Measurements from ENCODE around the gene SYNPR.

The SYNPR gene

DNA sequence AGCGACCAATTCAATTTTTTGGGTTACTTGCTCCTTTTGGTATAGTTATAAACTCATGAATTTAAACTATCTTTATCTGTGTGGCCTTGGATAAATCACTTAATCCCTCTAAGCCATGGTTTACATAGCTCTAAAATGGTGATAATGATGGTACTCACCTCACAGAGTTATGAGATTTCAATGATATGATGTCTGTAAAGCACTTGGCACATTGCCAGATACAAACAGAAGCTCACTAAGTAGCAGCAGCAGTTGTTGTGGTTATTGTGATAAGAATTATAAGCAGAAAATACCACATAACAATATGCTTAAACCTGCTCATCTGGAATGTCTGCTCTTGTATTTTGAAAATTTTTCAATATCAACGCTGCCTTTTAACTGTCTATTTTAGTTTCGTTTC is 189.3 kb downstream of the SYNPR start:
- FAIRE-seq, result no peak
- no peak for DNase-seq (ENCODE audit: low spot score)

DNA sequence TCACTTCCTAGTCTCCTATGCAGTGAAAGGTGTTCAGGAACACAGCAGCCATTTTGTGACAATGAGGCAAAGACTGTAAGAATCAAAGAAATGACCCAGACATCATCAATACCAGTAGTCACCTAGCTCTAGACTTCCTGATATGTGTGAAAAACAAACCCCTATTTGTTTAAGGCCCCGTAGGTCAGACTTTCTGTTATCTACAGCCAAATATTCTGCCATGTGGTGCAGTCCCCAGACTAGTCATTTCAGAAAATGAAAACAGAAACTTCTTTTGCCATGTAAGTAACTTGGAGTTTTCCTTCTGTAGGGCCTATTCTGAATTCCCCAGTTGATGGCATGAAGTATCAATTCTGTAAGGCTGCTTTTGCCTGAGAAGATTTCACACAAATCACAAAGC is 192.6 kb downstream of the SYNPR start:
- DNase-seq (ENCODE audit: low spot score) (no peak), FAIRE-seq (no peak)

GRCh38 chr3:63471781-63472180 is 193.7 kb downstream of the SYNPR start:
- DNase-seq (ENCODE audit: low spot score) (no peak), FAIRE-seq (no peak)

DNA sequence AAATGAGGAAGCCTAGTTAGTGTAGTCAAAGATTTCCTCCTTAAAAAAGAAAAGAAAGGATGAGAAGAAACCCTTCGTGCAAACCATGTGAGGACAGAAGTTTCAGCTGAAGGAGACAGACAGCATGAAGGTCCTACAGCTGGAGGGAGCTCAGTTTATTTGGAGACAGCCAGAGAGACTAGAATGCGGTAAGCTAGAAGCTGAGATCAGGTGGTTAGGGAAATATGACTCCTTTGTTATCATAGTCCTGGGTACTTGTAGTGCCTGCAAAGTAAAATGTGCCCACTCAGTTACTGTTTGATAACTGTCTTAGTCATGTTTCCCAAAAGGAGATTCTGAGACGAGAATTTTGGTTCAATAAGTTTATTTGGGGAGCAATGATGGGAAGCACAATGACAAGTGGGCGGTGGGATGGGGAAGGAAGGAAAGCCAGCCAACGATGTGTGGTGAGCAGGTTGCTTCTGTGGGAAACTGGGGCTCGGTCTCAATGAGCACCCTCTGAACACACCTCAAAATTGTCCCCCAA is 195.6 kb downstream of the SYNPR start:
- DNase-seq (ENCODE audit: low spot score) (no peak), FAIRE-seq (no peak)

GRCh38 chr3:63474828-63475518 is 196.9 kb downstream of the SYNPR start:
- FAIRE-seq, result no peak

DNA sequence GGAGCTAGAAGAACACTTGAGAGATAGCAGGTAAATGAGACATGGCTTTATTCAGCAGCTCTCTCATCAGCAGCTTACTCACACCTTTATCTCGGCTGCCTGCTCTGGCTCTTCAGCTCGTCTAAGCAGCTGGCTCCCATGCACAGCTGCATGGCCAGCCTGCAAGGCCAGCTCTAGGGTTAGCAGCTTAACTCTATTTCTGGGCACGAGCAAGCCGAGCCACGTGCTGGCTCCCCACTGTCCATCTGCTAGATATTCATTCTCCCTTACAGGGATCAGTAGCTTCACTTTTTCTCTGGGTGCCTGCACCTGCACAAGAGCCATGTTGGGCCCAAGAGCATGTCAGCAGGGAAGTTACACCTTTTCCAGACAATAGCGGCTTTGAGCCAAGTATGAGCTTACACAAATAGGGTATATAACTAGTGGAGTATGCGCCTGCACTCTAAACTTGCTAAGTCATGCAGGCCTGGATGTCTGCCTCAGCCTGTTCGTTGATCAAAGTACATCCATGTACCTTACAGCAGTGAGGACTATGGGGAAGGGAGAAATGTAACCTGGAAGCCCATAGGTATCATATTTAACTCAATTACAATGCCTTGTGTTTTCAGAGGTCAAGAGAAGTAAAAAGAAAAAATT is 199.5 kb downstream of the SYNPR start:
- no peak for DNase-seq (ENCODE audit: low spot score)
- no peak for FAIRE-seq

More at GRCh38 chr3:63474828-63475518, 196.9 kb downstream of the SYNPR start:
- DNase-seq (ENCODE audit: low spot score), result no peak

- FAIRE-seq (no peak), DNase-seq (ENCODE audit: low spot score) (no peak)
Measured at GRCh38 chr3:63478990-63479660, 201.0 kb downstream of the SYNPR start.

DNA sequence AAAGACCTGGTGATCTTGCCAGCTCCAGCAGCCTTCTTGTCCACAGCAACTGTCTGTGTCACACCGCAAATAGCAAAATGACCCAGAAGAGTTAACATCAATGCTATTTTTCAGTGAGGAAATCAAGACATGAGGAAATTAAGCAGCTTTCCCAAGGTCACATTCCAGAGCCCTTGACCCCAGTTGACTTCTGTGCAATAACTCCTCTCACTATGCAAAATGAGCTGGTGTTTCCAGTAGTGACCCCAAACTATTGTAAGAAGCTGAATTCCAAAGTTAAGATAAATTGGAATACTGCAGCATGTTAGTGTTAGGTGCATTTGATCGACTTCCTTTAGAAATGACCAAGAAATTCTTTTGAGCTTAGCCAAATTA is 201.5 kb downstream of the SYNPR start:
- no peak for FAIRE-seq
- DNase-seq (ENCODE audit: low spot score), result no peak

- no peak for DNase-seq (ENCODE audit: low spot score)
- no peak for FAIRE-seq
Measured at GRCh38 chr3:63481627-63482026, 203.5 kb downstream of the SYNPR start.

DNA sequence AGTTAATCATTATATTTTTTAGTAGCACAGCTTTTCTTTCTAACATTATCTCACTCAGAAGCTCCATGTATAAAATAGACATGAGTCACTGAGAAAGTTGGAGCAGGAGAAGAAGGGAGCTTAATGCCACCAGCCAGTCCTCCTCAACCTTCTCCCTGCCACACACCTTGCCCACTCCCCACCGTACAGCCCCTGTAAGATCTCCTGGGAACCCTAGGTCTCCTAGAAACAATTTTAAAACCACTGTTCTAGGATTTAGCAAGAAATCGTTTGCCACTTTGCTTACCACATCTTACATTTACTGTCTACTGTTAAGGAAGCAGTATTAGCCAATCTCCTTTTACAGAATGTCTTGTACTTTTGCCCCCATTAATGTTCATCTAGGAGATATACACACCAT is 204.2 kb downstream of the SYNPR start:
- FAIRE-seq (no peak), DNase-seq (ENCODE audit: low spot score) (no peak)

DNA sequence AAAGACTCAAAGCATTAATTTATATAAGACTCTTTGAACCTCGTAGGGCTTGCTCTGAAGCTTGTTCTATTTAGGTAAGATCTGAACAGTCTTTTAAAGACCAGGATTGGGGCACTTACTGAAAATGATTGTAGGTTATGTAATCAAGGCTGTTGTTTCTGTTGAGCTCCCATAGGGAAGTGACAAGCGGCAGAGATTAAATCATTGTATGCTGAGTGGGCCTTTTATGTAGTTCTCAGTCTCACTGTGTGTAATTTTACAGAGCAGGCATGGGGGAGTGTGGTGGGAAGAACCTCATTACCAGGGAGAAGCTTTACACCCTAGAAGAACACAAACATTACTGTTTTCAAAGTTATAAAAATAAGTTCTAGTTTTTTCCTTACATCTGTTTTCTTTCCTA is 214.4 kb downstream of the SYNPR start:
- DNase-seq (ENCODE audit: low spot score), result no peak
- FAIRE-seq, result no peak

DNA sequence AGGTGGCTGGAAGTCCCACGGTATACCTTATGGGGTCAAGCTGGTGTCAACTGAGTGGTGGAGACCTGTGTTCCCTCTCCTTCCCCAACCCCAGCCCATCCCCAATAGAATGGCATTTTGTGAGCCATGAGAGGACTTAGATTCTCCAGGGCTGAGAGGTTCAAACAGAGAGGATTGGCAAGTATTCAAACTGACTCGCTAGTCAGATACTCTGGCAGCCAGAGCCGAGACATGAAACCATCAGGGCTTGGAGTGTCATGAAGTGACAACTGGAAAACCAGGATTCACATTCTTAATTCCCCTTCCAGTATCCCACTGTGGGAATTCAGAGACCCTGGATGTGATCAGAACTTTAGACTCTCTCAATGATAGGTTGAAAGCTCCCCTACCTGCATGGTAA is 215.0 kb downstream of the SYNPR start:
- DNase-seq (ENCODE audit: low spot score), result no peak
- no peak for FAIRE-seq

DNA sequence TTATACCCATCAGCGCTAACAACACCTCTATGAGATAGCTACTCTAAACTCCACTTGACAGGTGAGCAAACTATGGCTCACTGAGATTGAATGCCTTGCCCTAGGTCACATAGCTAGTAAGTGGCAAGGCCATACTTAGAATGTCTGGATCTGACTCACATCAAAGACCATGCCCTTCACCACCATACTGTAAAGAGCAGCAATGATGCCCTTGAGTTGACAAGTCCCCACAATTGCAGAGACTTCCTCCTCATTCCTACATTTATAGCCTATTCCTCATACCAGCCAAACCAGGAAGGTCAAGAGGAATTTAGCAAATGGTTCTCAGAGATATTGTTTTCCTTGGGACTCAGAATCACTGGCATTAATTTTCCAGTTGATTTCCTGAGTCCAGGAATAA is 216.5 kb downstream of the SYNPR start:
- no peak for FAIRE-seq
- no peak for DNase-seq (ENCODE audit: low spot score)

- FAIRE-seq, result no peak
Measured at GRCh38 chr3:63497641-63498040, 219.5 kb downstream of the SYNPR start.

DNA sequence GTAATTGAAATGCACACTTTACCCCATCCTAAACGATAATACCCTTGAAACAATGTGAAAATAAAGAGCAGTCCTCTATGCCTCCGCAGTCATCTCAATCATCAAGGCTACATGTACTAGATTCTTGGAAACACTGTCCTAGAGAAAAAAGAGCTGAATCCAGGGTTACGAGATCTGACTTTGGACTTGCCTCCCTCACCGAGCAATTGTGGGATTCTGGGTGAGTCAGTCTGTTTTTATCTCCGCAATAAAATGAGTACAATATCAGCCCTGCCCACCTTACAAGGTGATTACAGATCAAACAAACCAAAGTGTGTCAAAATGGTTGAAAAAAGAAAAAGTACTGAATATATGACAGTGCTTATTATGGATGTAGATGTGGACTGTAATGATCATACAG is 222.1 kb downstream of the SYNPR start:
- DNase-seq (ENCODE audit: low spot score) (no peak), FAIRE-seq (no peak)

More at GRCh38 chr3:63497641-63498040, 219.5 kb downstream of the SYNPR start:
- no peak for DNase-seq (ENCODE audit: low spot score)

- FAIRE-seq, result no peak
Measured at GRCh38 chr3:63508305-63508704, 230.2 kb downstream of the SYNPR start.

DNA sequence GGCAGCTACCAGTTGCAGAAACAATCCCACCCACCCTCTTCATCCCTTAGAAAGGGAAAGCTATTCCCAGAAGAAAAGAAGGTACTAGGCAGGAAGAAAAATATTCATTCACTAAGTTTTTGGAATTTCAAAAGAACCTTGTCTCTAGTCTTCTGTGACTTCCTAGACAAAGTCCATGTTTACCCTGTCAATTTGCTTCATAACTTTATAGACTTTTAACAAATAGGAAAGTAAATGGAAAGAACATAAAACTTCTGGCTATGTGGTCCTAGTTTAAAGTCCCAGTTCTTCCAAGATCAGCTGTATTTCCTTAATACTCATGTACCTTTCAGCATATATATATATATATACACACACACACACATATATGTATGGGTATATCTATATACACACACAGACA is 230.7 kb downstream of the SYNPR start:
- FAIRE-seq (no peak), DNase-seq (ENCODE audit: low spot score) (no peak)

More at GRCh38 chr3:63508305-63508704, 230.2 kb downstream of the SYNPR start:
- DNase-seq (ENCODE audit: low spot score), result peak; percentile 34

- DNase-seq (ENCODE audit: low spot score) (no peak), FAIRE-seq (no peak)
Measured at GRCh38 chr3:63513791-63514190, 235.7 kb downstream of the SYNPR start.

DNA sequence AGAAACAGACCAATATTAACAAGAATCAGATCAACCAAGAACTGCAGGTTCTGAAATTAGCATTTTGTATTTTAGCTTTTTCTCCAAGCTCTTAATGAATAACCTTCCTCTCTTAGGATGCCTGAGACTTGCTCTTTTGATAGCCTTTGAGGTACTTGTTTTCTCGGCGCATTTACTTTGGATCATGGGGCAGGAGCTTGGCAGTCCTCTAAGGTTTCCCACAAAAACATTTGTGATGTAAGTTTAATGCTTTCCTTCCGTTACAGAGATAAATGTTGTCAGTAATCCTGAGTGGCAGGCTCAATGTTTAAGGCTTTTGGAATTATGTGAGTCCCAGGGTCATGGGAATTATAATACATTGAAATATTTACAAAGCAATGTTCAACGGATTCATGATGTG is 236.6 kb downstream of the SYNPR start:
- DNase-seq (ENCODE audit: low spot score), result no peak
- FAIRE-seq, result no peak

- peak; percentile 45 for FAIRE-seq
- no peak for DNase-seq (ENCODE audit: low spot score)
Measured at GRCh38 chr3:63519426-63519825, 241.3 kb downstream of the SYNPR start.

DNA sequence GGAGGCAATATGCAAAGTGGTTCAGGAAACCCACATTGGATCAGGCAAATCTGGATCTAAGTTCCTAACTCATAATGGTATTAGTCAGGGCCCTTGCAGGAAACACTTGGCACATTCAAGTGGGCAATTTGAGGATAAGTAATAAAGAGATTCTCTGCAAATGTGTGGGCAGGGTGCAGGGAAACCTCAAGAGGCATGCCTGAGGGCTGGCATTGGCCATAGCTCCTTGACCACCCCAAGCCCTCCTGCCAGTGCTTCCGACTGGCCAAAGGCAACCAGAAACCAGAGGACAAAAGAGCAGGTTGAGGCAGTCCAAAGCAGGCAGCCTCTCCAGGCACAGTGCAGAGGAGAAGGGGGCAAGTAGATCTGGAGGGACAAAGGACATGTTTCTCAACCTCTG is 243.5 kb downstream of the SYNPR start:
- no peak for DNase-seq (ENCODE audit: low spot score)
- no peak for FAIRE-seq

DNA sequence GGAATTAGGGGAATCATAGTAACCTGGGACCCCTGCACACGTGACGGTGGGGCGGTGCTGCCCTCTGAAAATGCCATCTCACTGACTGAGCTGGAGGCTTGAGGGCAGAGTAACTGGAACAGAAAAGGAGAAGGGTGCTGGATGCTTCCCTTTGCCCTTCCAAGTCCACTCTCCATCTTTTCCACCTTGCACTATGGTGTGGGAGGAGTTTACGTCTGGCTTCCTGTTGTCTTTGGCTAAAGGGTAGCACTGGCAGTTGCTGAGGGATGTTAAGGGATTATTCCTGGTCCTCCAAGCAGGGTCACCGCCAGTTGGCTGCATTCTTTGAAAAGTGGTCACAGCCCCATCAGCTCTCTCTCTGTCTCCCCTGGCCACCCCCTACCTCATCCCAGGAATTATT is 245.0 kb downstream of the SYNPR start:
- no peak for FAIRE-seq
- no peak for DNase-seq (ENCODE audit: low spot score)
